Endometrial microvascular endothelial cells (primary cell): ENCODE results near the gene RTRAF. TPM values are rescaled to one million over a fixed set of nuclear protein-coding genes. Genes with fewer than 3 reads are reported as not detected.

Source experiments
- in situ Hi-C: cut with HindIII; loops from 2 replicates; pipeline ENCODE4 v1.10.0; 2017; ENCODE audit warnings: low sequenced_read_pairs, low pct_unique_long_range_greater_than_20kb; ENCODE audit errors: inconsistent ontology term
- total RNA-seq: library from RNA; depleted of rRNA; stranded (reverse); fragments of >200 nt; gene quantifications from one replicate; pipeline ENCODE4 v1.2.3, GENCODE V29; 2015; ENCODE audit errors: inconsistent ontology term

The RTRAF gene
- 110 TPM for total RNA-seq

DNA sequence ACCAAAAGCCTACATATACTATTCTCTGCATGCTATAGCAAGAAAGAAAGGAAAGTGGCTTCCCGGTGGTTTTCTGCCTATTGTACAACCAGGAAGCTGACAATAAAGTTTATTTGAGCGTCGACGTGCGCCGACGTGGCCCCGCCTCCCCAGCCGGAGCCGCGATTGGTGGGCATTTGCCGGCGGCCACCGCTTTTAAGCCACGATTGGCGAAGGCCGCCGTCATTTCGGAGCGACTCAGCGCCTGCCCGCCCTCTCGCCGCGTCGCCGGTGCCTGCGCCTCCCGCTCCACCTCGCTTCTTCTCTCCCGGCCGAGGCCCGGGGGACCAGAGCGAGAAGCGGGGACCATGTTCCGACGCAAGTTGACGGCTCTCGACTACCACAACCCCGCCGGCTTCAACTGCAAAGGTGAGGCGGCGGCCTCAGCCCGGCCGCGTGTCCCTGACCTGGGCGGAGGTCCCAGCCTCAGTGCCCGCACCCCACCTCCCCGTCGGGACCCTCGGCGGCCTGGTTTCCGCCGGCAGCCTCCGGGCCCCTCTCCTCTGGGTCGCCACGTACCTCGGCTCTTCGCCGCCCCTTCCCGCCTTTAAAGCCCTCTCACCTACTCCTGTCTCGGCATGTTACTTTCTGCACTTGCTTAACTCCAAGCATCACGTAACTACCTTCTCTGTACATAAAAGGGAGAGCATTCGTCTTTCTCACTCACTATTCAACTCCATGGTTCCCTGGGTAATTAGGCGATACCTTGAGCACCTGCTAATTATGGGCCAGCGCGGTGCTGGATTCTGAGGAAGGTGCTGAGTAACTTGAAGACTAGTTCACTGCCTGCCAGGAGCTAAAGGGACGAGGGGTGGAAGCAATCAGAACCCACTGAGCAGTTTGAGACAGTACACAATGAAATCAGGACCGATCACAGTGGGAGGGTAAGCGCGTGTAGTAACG lies at the start of gene RTRAF:
RTRAF (plus strand) TSS at position 254 of the 942 bp plus-strand sequence; CDS start at position 348, 94 bp downstream.
- in situ Hi-C loops, result no loop called here

DNA sequence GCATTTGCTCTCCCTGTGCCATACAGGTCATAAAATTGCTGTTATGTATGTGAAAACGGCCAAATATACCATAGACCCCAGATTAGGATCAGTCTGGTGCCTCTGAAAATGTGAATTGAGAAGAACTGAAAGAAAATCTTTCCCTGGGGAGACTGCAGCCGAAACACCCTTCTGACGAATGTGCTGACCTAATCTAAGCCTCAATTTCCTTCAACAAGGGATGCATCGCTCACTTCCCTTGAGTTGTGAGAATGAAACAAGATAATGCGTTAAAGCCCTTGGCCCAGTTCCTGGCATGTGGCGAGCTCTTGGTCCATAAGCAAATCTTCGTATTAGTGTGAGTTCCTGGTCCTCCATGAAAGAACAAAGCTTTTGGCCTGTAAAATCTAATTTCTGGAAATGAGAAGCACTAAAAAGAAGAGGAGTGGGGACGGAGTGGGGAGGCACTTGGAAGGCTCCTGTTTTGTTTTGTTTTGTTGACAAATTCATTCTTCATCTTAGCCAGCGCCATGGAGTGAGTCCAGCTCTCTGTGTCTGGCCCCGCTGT lies 49.5 kb upstream of the RTRAF start:
- in situ Hi-C loops, result no loop called here

DNA sequence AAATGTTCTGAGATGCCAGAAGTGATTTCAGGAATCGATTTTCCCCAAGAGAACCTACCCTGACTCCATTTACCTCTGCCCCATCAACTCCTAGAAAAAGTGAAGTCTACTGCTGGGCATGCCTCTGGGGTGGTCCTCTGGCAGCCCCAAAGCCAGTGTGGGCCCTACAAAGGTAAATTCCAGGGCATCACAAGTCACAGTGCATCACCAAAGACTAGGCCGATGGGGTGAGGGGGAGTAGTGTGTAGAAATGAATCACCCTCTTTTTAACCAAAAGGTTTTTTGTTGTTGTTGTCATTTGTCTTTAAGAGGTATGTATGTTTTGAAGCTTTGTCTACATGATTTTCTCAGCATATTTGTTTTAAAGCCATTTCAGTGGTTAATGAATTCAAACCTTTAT lies 46.4 kb upstream of the RTRAF start:
- in situ Hi-C loops, result no loop called here

DNA sequence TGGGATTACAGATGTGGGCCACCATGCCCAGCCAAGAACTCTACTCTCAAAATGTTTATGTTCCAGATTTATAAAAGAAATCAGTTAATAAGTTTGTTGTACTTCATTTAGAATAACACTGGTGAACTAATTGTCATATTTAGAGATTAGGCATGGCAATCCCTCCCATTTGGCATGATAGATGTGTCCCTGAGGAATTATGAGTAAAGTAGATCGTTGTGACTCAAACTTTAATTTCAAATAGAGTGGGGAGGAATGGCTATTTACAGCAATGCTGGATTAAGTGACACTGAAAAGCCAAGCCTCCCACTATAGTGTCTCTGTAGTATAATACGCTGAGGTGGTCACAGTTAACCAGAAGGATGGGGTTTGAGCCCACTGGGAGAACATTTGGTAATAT lies 39.3 kb upstream of the RTRAF start:
- in situ Hi-C loops, result no loop called here

DNA sequence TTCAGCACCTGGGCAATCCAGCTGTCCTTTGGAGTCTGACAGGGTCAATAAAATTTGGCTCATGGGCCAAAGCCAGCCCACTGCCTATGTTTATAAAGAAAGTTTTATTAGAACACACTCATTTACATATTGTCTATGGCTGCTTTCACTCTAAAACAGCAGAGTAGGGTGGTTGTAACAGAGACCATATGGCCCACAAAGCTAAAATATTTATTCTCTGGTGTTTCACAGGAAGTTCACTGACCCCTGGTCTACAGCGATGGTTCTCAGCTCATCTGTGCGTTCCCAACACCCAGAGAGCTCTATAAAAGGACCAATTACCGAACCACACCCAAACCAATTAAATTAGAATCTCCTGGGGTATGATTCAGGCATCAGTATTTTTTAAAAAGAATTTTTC lies 37.7 kb upstream of the RTRAF start:
- in situ Hi-C loops, result no loop called here

DNA sequence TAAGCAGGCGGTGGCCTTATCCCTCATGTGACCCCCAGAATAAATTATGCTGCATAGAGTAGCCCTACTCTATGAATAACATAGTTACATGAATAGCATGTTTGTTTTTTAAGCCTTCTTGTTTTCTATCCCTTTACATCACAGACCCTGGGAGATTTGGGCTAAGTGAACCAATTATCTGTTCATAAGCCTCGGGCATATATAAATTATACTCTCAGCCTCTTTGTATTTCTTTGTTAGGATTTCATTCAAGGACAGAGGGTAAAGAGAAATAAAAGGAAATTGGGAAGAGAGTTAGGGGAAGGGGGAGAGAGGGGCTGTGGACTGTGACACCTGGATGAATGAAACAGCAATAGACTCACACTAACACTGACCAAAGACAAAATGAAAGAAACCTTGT lies 35.3 kb upstream of the RTRAF start:
- in situ Hi-C loops, result no loop called here

DNA sequence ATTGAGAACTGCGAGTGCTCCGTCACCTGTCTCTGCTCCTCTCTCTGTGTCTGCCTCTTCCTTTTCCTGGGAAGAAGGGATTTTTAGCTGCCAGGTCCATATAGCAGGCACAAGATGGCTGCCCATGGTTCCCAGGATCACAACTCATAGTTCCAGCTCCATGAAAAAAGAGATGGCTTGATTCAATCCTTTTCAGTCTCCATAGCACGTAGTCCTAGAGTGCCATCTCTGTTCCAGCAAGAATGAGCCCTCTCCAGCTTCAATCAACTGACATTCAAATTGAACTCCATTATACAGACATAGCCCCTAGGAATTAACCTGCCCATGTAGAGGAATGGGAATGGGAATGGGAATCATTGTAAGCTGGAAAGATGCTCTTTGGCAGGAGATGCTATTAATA lies 34.7 kb upstream of the RTRAF start:
- in situ Hi-C loops, result no loop called here

DNA sequence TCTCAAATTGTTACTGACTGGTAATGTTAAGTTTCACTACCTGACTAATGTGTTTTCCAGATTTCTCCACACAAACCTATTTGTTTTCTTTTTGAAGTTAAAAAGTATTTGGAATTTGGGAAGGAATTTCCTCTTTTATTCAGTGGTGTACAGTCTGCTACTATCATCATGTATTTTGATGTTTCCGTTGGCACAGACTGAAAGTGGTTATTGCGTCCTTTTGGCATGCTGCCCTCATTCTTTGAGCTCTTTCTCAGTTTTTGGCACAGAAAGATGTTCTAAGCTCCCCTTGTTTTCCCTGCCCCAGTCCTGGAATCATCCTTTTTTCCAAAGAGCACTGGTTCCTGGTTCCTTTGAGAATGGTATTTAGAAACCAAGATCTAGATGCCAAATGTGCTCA lies 31.4 kb upstream of the RTRAF start:
- in situ Hi-C loops, result no loop called here

DNA sequence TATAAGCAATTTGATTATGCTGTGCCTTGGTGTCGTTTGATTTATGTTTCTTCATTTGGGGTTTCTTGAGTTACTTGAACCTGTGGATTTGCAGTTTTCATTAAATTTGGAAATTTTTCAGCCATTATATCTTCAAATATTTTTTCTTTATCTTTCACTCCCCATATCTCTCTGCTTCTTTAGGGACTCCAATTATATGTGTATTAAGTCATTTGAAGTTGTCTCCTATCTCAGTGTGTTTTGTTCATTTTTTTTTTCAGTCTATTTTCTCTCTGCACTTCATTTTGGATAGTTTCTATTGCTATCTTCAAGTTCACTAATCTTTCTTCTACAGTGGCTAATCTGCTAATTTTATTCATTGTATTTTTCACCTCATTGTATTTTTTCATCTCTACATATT lies 29.4 kb upstream of the RTRAF start:
- in situ Hi-C loops, result no loop called here

DNA sequence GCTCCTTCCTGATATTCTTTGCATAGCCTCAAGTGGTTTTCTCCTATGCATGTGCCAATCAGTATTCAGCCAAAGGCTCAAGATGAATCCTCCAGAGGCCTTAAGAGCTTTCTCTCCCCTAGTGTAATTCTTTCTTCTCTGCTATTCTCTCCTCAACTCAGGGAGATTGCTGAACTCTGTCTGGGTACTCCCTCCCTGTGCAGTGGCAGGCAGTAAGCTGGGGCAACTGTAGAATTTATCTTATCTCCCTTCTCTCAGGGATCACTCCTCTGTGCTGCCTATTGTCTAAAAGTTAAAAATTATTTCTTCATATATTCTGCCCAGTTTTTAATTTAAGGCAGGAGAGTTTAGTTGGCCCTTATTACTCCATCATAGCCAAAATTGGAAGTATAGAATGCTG lies 28.5 kb upstream of the RTRAF start:
- in situ Hi-C loops, result no loop called here

DNA sequence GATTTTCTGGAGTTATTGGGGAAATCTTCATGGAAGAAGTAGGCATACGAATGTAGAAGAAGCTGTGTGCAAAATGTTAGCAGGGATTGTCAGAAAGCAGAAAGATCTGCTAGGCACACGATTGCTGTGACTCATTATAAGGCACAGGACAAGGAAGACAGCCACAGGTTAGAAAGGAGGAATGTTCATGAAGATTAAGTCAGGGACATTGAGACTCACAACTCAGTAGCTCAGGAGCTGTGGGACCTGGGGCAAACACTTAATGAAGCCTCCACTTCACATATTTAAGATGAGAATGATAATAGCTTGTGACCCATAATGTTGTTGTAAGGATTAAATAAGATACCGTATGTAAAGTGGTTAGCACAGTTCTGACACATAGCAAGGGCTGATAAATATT lies 26.6 kb upstream of the RTRAF start:
- in situ Hi-C loops, result no loop called here

DNA sequence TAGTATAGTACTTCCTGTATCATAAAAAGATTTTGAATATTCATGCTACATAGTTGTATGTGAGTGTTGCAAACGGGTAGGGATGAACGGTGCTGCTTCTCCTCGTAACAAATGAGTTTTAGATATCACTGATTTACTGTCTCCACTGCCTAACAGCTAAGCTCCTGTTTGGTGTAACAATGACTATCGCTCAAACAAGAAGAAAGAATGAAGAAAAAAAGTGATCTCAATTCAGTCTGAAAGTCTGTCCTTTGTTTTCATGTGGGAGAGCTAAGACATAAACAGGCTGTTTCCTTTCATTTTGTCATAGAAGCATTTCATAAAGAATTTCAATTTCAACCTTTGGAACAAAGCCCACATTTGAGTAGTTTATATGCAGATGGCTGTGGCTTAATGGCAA lies 26.1 kb upstream of the RTRAF start:
- in situ Hi-C loops, result no loop called here

DNA sequence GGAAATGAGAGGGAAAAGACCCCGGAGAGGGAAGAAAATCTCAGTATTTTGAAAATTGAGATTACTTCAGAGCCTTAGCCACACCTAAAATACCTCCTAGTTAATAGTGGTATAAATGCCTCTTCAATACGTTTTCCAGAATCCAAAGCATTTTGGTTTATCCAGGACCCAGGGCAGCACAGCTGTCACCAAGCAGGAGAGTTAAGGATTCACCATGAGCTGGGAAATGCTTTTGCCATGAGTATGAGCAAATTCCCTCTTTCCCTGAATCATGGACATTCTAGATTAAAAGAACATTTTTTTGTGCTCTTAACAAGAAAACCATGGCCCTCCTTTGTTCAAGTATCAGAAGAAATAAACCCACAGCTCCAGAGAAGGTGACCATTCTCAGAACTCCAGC lies 21.8 kb upstream of the RTRAF start:
- in situ Hi-C loops, result no loop called here

DNA sequence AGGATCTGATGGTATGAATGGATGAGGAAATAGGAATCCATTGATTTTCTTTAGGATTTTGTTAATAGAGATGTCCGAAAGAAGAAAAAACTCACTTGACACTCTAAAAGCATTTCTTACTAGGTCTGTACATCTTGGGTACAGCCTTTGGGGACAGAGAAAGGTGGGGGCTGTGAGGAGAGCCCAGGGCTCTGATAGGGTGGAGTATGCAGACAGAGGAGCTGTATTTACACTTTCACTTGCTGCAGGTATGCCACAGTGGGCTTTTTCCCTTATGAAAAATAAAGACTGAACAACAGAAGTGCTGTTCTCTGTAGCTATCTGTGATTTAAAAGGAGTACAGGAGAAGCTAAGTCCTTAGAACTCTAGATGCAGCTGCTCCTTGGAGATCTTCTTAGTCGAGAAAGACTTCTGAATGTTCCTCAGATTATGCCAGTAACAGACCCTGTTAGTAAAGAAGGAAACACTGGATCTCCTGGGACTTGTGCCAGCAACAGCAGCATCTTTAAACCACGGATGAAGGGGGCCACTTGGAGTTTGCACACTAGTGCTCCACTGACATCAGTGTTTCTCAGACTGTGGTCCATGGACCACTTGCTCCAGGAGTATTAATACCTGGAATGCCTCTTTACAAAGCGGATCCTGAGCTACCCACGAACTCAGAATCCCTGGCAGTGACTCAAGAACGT lies 19.4 kb upstream of the RTRAF start:
- in situ Hi-C loops, result no loop called here

DNA sequence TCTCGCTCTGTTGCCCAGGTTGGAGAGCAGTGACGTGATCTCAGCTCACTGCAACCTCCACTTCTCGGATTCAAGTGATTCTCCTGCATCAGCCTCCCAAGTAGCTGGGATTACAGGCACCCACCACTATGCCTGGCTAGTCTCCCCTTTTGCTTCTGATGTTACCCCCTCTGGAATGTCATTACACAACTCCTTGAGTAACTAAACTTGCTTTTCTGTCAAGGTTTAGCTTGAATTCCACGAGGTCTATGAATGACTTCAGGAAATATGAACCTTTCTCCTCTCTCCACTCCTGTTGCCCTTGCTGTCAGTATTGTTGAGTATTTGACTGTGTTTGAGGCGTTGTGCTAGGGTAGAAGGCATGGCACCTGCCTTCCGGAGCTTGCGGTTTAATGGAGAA lies 16.8 kb upstream of the RTRAF start:
- in situ Hi-C loops, result no loop called here

DNA sequence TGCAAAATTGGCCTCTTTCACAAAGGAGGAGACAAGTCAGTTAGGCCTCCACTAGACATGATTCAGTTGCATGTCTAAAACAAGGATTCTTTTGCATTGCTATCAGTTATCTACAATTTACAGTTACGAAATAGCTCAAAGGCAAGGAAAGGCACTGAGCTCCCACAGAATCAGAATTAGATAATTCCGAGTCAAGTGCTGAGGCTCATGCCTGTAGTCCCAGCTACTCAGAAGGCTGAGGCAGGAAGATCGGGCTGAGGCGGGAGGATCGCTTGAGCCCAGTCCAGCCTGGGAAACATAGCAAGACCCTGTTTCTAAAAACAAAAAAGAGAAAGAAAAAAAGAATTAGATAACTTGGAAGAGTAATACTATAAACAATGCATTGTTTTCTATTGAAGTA lies 12.3 kb upstream of the RTRAF start:
- in situ Hi-C loops, result no loop called here

DNA sequence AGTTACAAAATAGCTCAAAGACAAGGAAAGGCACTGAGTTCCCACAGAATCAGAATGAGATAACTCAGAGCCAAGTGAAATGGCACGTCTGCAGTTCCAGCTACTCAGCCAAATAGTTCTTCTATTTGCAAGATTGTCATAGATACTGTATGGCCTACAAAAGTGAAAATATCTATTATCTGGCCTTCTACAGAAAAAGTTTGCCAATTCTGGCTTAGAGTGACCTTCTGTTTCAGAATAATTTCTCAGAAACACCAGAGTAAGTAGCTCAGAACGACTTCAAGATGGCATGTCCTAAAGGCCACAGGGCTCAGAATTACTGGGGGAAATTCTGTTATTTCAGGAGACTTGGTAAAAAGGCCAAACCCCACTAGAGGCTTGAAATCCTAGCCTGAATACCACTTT lies 10.7 kb upstream of the RTRAF start:
- in situ Hi-C loops, result no loop called here

DNA sequence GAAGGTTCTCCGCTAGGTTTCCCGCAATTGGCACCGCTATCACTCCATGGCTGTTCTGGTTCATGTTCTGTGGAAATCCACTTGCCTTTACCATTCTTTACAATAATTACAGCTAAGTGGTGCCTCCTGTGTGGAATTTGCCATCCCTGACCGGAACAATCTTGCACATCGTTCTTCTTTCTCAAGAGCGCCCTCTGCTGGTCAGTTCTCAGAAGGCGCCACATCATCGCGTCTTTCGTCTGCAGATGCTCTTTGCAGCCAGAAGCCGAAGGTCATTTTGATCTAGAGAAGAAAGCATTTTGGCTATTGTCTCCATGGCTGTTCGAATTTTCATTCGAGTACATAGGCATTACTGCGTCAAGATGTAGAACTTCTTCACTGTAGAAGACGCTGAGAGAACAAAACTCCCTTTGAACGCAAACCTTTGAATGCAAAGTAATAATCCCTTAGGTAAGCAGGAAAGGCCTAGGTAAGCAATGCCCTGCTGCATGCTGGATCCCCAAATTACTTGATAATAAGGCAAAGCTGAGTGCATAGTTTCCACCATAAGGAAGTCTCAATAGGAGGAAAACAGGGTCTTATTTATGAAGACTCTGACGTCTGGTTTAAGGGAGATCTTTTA lies 10.1 kb upstream of the RTRAF start:
- in situ Hi-C loops, result no loop called here

DNA sequence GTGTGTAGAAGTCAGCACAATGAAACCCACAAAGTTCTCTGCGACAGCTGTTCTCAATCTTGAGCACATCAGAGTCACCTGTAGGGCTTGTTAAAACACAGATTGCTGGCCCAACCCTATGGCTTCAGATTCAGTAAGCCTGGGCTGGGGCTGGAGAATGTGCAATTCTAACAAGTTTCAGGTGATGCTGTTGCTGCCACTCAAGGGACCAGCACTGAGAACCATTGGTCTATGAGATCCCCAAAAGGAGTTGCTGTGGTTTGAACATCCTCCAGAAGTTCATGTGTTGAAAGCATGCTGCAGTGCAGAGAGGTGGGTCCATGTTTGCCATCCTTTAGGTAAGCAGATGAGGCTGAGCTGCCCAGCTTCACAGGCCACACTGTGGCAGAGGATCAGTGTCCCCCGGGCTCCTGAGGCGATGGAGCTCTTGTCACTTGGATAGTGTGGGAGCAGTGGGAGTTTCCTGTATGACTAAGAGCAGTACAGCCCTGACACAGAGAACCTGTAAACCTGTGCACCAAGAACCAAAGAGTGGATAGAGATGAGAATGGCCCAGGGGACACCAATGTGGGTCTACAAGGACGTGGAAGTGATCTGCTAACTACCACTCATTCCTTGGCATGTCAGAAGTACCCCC lies 8.0 kb upstream of the RTRAF start:
- in situ Hi-C loops, result no loop called here
